Lower leg skin (tissue), 3 donors: ENCODE data around the gene POU6F2.

Source experiments
- POLR2A ChIP-seq, 2 donors: fragments of 450-650 bp; IDR thresholded peaks; one replicate each; pipeline ENCODE4 v1.6.1; 2016 to 2017; ENCODE audit warnings: antibody characterized with exemption in 2 of 2, mild to moderate bottlenecking in 1 of 2, moderate library complexity in 1 of 2
- TF ChIP-seq, protein P1 (sequence below), 3 donors: fragments of 450-650 bp; IDR thresholded peaks; one replicate each; pipeline ENCODE4 v1.5.1; 2016; ENCODE audit warnings: antibody characterized with exemption in 3 of 3, mild to moderate bottlenecking in 3 of 3, moderate library complexity in 2 of 3

DNA sequence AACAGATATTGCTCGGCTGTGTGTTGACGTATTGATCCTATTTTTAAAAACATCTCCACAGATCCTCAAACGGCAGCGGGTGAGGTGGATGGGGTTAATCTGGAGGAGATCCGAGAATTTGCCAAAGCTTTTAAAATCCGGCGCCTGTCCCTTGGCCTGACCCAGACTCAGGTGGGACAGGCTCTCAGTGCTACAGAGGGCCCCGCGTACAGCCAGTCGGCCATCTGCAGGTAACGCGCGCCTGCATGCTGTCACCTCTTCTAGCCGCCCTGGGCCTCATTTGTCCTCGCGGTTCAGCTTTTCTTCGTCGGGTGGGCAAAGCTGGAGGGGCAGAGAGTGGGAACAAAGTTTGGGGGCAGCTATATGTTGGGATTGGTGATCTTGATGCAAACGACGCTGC, 482.8 kb downstream of the POU6F2 start:
- TF ChIP-seq, protein P1, sequence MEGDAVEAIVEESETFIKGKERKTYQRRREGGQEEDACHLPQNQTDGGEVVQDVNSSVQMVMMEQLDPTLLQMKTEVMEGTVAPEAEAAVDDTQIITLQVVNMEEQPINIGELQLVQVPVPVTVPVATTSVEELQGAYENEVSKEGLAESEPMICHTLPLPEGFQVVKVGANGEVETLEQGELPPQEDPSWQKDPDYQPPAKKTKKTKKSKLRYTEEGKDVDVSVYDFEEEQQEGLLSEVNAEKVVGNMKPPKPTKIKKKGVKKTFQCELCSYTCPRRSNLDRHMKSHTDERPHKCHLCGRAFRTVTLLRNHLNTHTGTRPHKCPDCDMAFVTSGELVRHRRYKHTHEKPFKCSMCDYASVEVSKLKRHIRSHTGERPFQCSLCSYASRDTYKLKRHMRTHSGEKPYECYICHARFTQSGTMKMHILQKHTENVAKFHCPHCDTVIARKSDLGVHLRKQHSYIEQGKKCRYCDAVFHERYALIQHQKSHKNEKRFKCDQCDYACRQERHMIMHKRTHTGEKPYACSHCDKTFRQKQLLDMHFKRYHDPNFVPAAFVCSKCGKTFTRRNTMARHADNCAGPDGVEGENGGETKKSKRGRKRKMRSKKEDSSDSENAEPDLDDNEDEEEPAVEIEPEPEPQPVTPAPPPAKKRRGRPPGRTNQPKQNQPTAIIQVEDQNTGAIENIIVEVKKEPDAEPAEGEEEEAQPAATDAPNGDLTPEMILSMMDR (IDR thresholded peaks at IDR 0.05), result no peak
- TF ChIP-seq POLR2A (IDR thresholded peaks at IDR 0.05), result no peak
